ENCODE results near the gene SIPA1L3. TPM values are rescaled to one million over a fixed set of nuclear protein-coding genes. Genes with fewer than 3 reads are reported as not detected.

Gene SIPA1L3
- total and polyA plus RNA-seq, 2 experiments from 2014 or later = 15.7 to 54.1 TPM

GRCh38 chr19:37876032-37876431 lies 31.0 kb upstream of the SIPA1L3 start (continued):
- TF ChIP-seq CTCF (conservative IDR thresholded peaks at IDR 0.05; ENCODE audit: low read depth in 2 of 2) = no peak
- no peak for TF ChIP-seq ZNF114 (CRISPR knock-in tag; IDR thresholded peaks at IDR 0.05)
- no peak for TF ChIP-seq NANOG (IDR thresholded peaks at IDR 0.05; ENCODE audit: borderline replicate concordance)
- TF ChIP-seq CREB1 (CRISPR knock-in tag; IDR thresholded peaks at IDR 0.05; ENCODE audit: low read depth) = no peak
- no peak for TF ChIP-seq EZH2 (IDR thresholded peaks at IDR 0.05; ENCODE audit: low read depth, unreplicated experiment)

- DNase-seq (ENCODE audit: low spot score) (no peak), ATAC-seq (no peak)
- Mint-ChIP-seq H3K4me3 (no peak overlapping the region), H3K27ac (no peak overlapping the region), H3K9me3 (peaks cover 24% of the 10 kb centered on the region), H3K36me3 (ENCODE audit: low read depth) (peaks cover 9% of the 10 kb centered on the region; the same call in 1 of the 3 replicates), H3K4me1 (peaks cover 7% of the 10 kb centered on the region), H3K27me3 (ENCODE audit: insufficient read depth, low read depth, poor library complexity) (peaks cover 2% of the 10 kb centered on the region)
- Histone ChIP-seq H3K36me3 (ENCODE audit: insufficient read depth) (no peaks in the 10 kb centered on the region), H4K20me1 (replicated peaks; ENCODE audit: insufficient read depth) (no peaks in the 10 kb centered on the region), H3K4me3 (no peak overlapping the region), H3K27ac (ENCODE audit: low read depth) (no peak overlapping the region), H3K9me2 (ENCODE audit: insufficient read depth) (no peaks in the 10 kb centered on the region), H3K79me2 (replicated peaks; ENCODE audit: insufficient read depth) (no peaks in the 10 kb centered on the region), H3K27me3 (ENCODE audit: insufficient read depth) (no peaks in the 10 kb centered on the region), H3K4me2 (no peak overlapping the region), H3F3A (replicated peaks; ENCODE audit: low read depth) (no peaks in the 10 kb centered on the region), H2AFZ (no peak overlapping the region), H3K4me1 (ENCODE audit: insufficient read depth) (no peaks in the 10 kb centered on the region; the same call in 1 of the 2 replicates)
- TF ChIP-seq JUNB (IDR thresholded peaks at IDR 0.05; ENCODE audit: unreplicated experiment) (no peak), CREB1 (CRISPR knock-in tag; IDR thresholded peaks at IDR 0.05; ENCODE audit: low read depth) (no peak), POLR2AphosphoS5 (IDR thresholded peaks at IDR 0.05; ENCODE audit: low read depth) (no peak), REST (IDR thresholded peaks at IDR 0.05; ENCODE audit: unreplicated experiment) (no peak), EZH2phosphoT487 (IDR thresholded peaks at IDR 0.05; ENCODE audit: unreplicated experiment) (no peak), ZNF114 (CRISPR knock-in tag; IDR thresholded peaks at IDR 0.05) (no peak), ZNF462 (CRISPR knock-in tag; IDR thresholded peaks at IDR 0.05) (no peak), NANOG (IDR thresholded peaks at IDR 0.05; ENCODE audit: borderline replicate concordance) (no peak), ZNF331 (CRISPR knock-in tag; IDR thresholded peaks at IDR 0.05; ENCODE audit: low read depth) (no peak), ETS1 (IDR thresholded peaks at IDR 0.05) (no peak), EZH2 (IDR thresholded peaks at IDR 0.05; ENCODE audit: low read depth, unreplicated experiment) (no peak)
Observed at GRCh38 chr19:37877147-37877546, 29.9 kb upstream of the SIPA1L3 start.

Measured in GM23338 (cell line).